Body of pancreas (tissue), 4 donors: ENCODE data around the gene GDPD5. TPM values are rescaled to one million over a fixed set of nuclear protein-coding genes. Genes with fewer than 3 reads are reported as not detected.

Experiments
- ATAC-seq: fragments of 150-250 bp; one replicate; pipeline ENCODE4 v1.9.1; 2016
- DNase-seq, 4 donors: peaks; one replicate each; pipeline ENCODE4 v3.0.0-alpha.2; 2019
- H3K27ac ChIP-seq, 4 donors: fragments of 200-600 bp; sonication (generic); 1 replicate in 3 of 4; 2 replicates in 1 of 4; pipeline versions ENCODE4 v1.5.1 to v1.6.1; 2016 to 2019; ENCODE audit warnings: mild to moderate bottlenecking in 1 of 4, mixed read lengths in 1 of 4, moderate library complexity in 1 of 4
- H3K27me3 ChIP-seq, 2 donors: fragments of 200-600 bp; sonication (generic); one replicate each; pipeline ENCODE4 v1.6.0; 2016; ENCODE audit warnings: mild to moderate bottlenecking in 1 of 2
- H3K36me3 ChIP-seq, 2 donors: fragments of 200-600 bp; sonication (generic); replicated peaks in 1 of 2; 2 replicates each; pipeline ENCODE4 v1.5.1; 2016; ENCODE audit warnings: low read depth in 2 of 2; ENCODE audit not compliant: insufficient read depth in 1 of 2
- H3K4me1 ChIP-seq: fragments of 200-600 bp; sonication (generic); one replicate; pipeline ENCODE4 v1.6.0; 2016
- H3K4me3 ChIP-seq, 2 donors: fragments of 200-600 bp; sonication (generic); 1 replicate in 1 of 2; 2 replicates in 1 of 2; pipeline ENCODE4 v1.5.1; 2016 to 2019
- H3K9me3 ChIP-seq, 3 donors: fragments of 200-600 bp; sonication (generic); 1 replicate in 2 of 3; 2 replicates in 1 of 3; pipeline ENCODE4 v1.5.1; 2016
- POLR2A ChIP-seq, 3 donors: fragments of 450-650 bp; IDR thresholded peaks; one replicate each; pipeline ENCODE4 v1.6.1; 2016; ENCODE audit warnings: antibody characterized with exemption in 3 of 3, mild to moderate bottlenecking in 2 of 3
- WGBS, 2 donors: methylation state at CpG; one replicate each; pipeline ENCODE4 v1.1.5; 2017; 5-methylcytosine and 5-hydroxymethylcytosine counted together
- intact Hi-C: fragments of 100-400 bp; cut with DNase I; formaldehyde crosslinking; loops from one replicate; pipeline ENCODE4 v1.15.1; 2023
- total RNA-seq, 2 donors: library from RNA; depleted of rRNA; stranded (reverse); fragments of >200 nt; gene quantifications; one replicate each; pipeline ENCODE4 v1.1.0, GENCODE V29; 2016
- TF ChIP-seq, protein P1 (sequence below), 7 experiments: fragments of 450-650 bp in 4 of 7; fragments of 200-600 bp in 3 of 7; sonication (generic) in 3 of 7; IDR thresholded peaks; one replicate each; pipeline ENCODE4 v1.5.1; 2016 to 2019; ENCODE audit warnings: antibody characterized with exemption in 7 of 7

The GDPD5 gene
- total RNA-seq, 2 donors from 2014 or later: 29.6 to 73.2 TPM

DNA sequence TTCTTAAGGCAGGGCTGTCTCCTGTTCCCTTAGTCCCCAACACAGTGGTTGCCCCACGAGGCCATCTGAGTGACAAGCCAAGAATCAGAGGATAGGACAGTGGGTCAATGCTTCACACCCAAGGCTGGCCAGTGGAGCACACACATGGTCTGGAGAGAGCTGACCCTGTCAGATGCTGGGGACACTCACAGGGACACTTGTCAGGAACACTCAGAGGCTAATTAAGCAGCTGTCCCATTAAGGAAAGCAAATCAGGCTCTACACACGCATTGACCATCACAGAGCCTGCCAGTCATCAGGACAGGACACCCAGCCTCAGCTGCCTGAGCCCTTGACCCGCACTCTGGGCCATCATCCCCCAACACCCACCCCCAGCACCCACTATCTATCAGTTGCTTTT lies 18.2 kb downstream of the GDPD5 start:
- ATAC-seq (no peak), DNase-seq (no peak)
- WGBS, 2 donors: 80 to 94% methylated on average over 3 of the region's 3 CpGs
- Histone ChIP-seq H3K4me3 (no peak overlapping the region), H3K4me1 (no peaks in the 10 kb centered on the region), H3K36me3 (no peaks in the 10 kb centered on the region), H3K9me3 (no peaks in the 10 kb centered on the region), H3K27me3 (no peaks in the 10 kb centered on the region), H3K27ac (no peak overlapping the region)
- intact Hi-C loops: no loop called here
- no peak for TF ChIP-seq POLR2A (IDR thresholded peaks at IDR 0.05)
- TF ChIP-seq, protein P1, sequence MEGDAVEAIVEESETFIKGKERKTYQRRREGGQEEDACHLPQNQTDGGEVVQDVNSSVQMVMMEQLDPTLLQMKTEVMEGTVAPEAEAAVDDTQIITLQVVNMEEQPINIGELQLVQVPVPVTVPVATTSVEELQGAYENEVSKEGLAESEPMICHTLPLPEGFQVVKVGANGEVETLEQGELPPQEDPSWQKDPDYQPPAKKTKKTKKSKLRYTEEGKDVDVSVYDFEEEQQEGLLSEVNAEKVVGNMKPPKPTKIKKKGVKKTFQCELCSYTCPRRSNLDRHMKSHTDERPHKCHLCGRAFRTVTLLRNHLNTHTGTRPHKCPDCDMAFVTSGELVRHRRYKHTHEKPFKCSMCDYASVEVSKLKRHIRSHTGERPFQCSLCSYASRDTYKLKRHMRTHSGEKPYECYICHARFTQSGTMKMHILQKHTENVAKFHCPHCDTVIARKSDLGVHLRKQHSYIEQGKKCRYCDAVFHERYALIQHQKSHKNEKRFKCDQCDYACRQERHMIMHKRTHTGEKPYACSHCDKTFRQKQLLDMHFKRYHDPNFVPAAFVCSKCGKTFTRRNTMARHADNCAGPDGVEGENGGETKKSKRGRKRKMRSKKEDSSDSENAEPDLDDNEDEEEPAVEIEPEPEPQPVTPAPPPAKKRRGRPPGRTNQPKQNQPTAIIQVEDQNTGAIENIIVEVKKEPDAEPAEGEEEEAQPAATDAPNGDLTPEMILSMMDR (IDR thresholded peaks at IDR 0.05): no peak

DNA sequence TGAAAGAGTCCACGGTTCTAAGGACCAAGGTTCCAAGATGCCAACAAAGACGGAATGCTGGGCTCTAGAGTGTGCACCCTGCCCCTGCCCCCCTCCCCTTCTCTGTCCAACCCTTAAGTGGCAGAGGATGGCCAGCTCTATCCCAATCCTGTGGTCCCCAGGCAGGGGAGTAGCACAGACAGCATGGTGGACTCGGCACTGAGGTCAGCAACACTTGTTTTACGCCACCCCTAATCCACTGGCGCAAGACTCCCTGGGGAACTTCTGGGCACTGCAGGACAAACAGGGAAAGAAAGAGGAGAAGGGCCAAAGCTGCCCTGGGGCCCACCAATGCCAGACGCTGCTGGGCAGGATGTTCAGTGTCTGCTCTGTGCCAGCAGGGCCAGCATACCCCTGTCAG lies 18.9 kb downstream of the GDPD5 start:
- DNase-seq (no peak), ATAC-seq (no peak)
- Histone ChIP-seq H3K4me1 (no peaks in the 10 kb centered on the region), H3K27ac (no peak overlapping the region), H3K27me3 (no peaks in the 10 kb centered on the region), H3K36me3 (no peaks in the 10 kb centered on the region), H3K9me3 (no peaks in the 10 kb centered on the region), H3K4me3 (no peak overlapping the region)
- no peak for TF ChIP-seq POLR2A (IDR thresholded peaks at IDR 0.05)
- TF ChIP-seq, protein P1 (IDR thresholded peaks at IDR 0.05): no peak
- WGBS, 2 donors: 88 to 90% methylated on average over 3 to 6 of the region's 6 CpGs
- intact Hi-C loops: no loop called here

DNA sequence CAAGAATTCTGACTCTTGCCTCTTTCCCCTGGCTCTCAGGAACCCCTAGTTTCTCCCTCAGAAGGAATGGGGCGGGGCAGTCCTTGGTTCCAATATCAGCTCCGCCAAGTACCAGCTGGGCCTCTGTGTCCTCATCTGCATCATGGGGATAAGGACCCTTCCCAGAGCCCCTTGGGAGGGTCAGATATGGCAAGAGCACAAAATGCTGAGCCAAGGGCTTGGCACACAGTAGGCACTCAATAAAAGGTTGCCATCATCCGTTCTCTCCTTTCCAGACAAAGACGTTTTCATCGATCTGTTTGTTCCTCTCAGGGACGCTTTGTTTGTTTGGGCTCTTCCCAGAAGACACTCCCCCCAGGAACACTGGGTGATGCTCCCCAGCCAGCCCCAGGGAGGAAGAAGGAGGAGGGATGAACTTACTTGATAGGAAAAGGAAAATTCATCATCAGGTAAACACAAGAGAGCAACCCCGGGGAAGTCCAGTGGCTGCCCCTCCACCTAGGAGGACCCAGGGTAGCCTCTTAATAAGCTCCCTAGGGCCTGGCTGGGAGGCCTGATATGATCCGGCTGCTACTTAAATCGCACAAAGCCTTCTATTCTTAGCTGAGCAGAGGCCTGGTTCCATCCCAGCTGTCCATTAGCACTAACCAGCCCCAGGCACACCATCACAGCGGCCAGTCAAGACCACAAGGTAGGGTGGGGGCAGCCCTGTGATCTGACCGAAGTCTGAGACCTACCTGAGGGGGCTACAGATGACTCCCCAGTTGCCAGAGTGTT lies 19.6 kb downstream of the GDPD5 start:
- 79 to 85% methylated on average over 8 to 11 of the region's 11 CpGs for WGBS, 2 donors
- Histone ChIP-seq H3K9me3 (no peaks in the 10 kb centered on the region), H3K4me1 (no peaks in the 10 kb centered on the region), H3K27ac (no peak overlapping the region), H3K4me3 (no peak overlapping the region), H3K27me3 (no peaks in the 10 kb centered on the region), H3K36me3 (no peaks in the 10 kb centered on the region)
- no peak for DNase-seq
- TF ChIP-seq POLR2A (IDR thresholded peaks at IDR 0.05): no peak
- TF ChIP-seq, protein P1 (IDR thresholded peaks at IDR 0.05): no peak
- intact Hi-C loops: no loop called here
- no peak for ATAC-seq

DNA sequence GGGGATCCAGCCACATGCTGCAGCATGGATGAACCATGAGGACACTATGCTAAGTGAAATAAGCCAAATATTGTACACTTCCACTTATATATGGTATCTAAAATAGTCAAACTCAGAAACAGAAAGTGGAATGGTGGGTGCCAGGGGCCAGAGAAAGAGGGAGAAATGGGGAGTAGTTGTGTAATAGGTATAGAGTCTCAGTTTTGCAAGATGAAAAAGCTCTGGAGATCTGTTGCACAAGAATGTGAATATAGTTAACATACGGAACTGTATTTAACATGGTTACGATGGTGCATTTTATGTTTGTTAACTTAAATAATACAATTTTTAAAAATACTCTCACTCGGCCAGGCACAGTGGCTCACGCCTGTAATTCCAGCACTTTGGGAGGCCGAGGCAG lies 21.2 kb downstream of the GDPD5 start:
- no peak for ATAC-seq
- WGBS, 2 donors: 85 to 92% methylated on average over 5 of the region's 5 CpGs
- no peak overlapping the region for H3K27ac ChIP-seq
- H3K36me3 ChIP-seq: no peaks in the 10 kb centered on the region
- no peaks in the 10 kb centered on the region for H3K27me3 ChIP-seq
- TF ChIP-seq, protein P1 (IDR thresholded peaks at IDR 0.05): no peak
- TF ChIP-seq POLR2A (IDR thresholded peaks at IDR 0.05): no peak
- H3K4me1 ChIP-seq: no peaks in the 10 kb centered on the region
- H3K9me3 ChIP-seq: no peaks in the 10 kb centered on the region
- no peak for DNase-seq
- H3K4me3 ChIP-seq: no peak overlapping the region
- intact Hi-C loops: no loop called here

DNA sequence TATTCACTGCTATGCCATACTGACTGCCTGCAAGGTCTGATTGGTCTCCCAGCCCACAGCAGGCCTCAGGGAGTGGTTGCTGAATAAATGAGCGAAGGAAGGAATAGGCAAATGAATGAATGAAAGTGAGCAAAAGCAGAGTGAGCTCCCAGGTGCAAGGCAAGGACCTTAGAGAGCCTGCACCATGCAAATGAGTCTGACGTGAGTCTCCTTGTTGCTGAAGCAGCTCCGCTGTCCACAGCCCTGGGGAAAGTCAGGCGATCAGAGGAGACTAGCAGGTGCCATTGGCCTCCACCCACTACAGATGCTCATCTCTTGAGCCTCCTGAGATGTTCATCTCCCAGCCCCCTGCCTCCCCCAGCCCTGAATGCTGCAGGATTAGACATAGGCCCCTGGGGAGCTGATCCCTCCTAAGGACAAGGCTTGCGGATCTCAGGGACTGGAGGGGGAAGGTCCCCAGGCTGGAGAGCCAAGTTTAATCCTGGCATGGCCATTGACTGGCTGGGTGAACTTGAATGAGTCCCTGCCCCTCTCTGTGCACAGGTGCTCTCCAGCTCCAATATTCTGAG lies 22.1 kb downstream of the GDPD5 start:
- no peak overlapping the region for H3K27ac ChIP-seq
- ATAC-seq (no peak), DNase-seq (no peak)
- peaks cover 5% of the 10 kb centered on the region for H3K4me1 ChIP-seq
- no peaks in the 10 kb centered on the region for H3K27me3 ChIP-seq
- no peak overlapping the region for H3K4me3 ChIP-seq
- H3K9me3 ChIP-seq: no peaks in the 10 kb centered on the region
- no peak for TF ChIP-seq POLR2A (IDR thresholded peaks at IDR 0.05)
- TF ChIP-seq, protein P1 (IDR thresholded peaks at IDR 0.05): no peak
- 90% methylated on average over 5 of the region's 5 CpGs for WGBS, 2 donors
- intact Hi-C loops: no loop called here
- H3K36me3 ChIP-seq: no peaks in the 10 kb centered on the region
